HG02642 (cell line): ENCODE data around the gene TSPEAR.
"Not testable (repeated sequence)": the region's sequence is repeated elsewhere in the genome, so short reads cannot be mapped to it uniquely, and the experiment has no call there.

ENCODE experiments used
- ATAC-seq: cut with Tn5 transposase; IDR thresholded peaks from one replicate; pipeline ENCODE4 v1.9.1; 2021; ENCODE audit warnings: mild to moderate bottlenecking; ENCODE audit not compliant: unreplicated experiment, poor library complexity

TSPEAR gene

DNA sequence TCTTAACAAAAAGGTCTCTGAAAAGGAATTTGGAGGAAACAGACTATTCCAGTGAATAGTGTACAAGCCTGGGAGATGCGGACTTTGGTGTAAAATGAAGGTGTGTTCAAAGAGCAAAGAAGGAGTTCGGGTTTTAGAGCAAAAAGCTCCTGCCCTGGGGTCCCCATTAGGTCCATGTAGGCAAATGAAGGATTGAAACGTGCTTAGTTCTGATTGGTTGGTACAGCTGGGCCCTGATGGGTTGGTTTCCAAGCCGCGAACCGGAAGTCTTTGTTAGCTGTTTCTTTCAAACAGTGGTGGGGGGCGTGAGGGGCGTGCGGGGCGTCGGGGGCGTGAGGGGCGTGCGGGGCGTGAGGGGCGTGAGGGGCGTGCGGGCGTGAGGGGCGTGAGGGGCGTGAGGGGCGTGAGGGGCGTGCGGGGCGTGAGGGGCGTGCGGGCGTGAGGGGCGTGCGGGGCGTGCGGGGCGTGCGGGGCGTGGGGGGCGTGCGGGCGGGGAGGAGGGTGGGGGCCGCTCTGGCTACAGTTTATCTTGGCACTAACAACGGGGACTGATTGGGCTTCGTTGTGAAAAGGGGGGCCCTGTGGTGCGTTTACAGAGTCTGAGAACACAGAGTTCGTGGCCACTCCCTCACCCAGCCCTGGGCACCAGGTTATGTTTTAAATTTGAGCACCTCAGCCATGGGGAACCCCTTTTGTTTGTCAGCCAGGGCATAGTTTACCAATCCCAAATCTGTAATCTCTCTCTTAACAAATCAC, 226.7 kb downstream of the TSPEAR start:
- no peak for ATAC-seq

- no peak for ATAC-seq
These were observed 227.8 kb downstream of the TSPEAR start for GRCh38 chr21:44483288-44484237.

GRCh38 chr21:44482581-44483287, 228.6 kb downstream of the TSPEAR start:
- ATAC-seq: no peak

DNA sequence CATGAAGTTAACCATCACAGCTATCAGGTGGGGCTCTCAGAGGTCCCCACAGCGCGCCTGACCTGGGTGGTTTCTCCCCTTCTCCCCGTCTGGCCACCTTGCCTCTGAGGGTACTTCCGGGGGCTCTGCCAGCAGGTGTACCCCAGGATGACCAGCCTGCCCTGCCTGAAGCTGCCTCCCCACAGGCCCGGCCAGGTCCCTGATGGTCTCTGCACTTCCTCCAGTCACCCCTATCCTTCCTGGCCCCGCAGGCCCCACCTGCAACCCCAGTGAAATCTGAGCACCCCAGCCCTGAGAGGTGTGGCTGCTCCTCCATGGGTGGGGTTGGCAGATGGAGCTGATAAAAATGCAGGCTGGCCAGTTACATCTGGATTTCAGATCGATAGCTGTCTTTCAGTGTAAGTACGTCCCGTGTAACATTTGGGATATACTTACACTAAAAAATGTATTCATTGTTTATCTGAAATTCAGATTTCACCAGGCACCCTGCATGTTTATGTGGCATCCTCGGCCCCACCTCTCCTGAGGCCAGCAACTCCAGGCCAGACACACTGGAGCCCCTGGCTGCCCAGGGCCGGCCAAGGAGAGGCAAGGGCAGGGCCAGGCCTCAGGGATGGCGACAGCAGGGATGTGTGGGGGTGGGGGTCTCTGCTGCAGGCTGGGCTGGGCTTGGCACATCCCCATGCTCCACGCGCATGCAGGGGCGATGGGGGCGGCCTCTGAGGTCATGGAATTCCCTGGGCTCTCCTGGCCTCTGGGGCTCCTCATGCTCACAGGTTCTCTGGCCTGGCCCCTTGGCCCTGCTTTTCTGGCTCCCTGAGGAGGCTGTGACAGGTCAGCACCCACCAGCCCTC, 230.9 kb downstream of the TSPEAR start:
- no peak for ATAC-seq

- not testable (repeated sequence) for ATAC-seq
These were observed 231.7 kb downstream of the TSPEAR start for GRCh38 chr21:44479556-44480199.

- ATAC-seq: no peak
These were observed 232.6 kb downstream of the TSPEAR start for GRCh38 chr21:44478801-44479167.

- no peak for ATAC-seq
These were observed 233.1 kb downstream of the TSPEAR start for GRCh38 chr21:44478124-44478800.

DNA sequence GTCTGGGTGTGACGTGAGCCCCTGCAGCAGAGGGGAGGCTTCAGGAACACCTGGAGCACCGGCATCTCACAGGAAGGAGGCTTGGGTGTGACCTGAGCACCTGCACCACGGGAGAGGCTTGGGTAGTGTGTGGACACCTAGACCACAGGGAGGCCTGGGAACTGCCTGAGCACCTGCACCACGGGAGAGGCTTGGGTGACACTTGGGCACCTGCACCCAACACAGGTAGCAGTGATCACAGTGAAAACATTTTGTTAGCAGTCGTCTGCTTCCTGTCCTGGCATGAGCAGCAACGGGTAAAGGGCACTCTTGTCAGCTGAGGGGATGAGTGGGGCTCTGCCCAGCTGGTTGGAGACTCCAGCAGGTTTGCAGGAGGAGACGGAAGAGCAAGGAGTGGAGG, 233.7 kb downstream of the TSPEAR start:
- no peak for ATAC-seq

DNA sequence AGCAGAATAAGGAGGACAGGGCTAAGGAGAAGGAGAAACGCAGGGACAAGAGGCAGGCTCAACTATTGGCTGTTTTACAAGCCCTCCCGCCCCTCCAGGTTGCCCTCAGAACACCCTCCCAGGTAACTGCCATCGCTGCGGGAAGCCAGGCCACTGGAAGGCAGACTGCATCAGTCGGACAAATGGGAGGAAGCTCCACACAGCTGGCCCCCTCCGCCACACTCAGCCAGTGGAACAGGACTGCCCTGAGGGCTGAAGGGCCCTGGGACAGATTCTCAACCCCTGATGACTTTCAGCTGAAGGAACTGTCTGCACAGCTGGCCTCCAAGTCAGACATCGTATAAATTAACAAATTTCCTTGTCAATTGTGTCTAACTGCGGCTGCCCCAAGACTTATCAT, 234.2 kb downstream of the TSPEAR start:
- no peak for ATAC-seq

DNA sequence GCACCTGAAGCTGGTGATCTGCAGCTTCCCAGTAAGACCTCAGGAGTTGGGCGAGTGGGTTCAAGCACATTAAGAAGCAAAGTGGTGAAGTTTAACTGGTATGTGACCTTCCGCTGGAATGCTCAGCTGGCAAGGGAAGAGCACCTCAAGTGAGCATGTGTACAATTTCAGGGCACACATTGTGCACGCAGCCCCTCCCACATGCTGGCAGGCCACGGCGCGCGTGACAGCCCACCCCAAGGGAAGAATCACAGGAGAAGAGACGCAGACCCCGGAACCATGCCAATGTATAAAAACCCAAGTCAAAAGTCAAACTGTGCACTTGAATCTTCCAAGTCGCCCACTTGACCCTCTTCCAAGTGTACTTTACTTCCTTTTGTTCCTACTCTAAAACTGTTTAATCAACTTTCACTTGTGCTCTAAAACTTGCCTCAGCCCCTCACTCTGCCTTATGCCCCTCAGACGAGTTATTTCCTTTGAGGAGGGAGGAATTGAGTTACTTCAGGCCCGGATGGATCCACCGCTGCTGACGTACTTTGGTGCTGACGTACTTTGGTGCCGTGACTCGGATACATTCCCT, 236.0 kb downstream of the TSPEAR start:
- no peak for ATAC-seq

DNA sequence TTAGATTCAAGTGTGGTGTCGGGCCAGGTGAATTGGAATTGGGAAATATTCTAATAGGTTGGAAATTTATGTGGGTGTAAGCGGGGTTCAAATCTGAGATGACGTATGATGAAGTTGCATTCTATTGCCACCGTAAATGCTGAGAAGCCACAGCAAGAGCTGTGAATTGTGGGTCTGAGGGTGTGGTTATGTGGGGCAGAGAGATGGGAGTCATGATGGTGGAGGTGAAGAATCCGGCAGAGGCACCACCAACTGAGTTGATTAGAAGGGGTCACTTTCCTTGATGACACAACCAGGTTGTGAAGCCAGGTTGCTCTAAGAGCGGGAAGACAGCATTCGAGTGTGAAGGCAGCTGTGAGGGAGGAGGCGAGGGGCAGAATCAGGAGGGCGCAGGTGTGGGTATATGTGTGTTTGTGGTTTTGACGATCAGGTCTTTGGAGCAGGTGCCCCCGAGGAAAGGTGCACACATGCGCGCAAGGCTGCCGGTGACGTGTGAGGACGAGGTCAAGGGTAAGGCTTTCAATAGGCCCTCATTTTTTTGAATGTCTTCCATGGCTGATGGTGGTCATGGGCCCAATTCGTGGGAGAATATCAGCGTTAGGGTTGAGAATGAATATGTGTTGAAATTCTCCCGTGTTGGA, 237.3 kb downstream of the TSPEAR start:
- no peak for ATAC-seq

DNA sequence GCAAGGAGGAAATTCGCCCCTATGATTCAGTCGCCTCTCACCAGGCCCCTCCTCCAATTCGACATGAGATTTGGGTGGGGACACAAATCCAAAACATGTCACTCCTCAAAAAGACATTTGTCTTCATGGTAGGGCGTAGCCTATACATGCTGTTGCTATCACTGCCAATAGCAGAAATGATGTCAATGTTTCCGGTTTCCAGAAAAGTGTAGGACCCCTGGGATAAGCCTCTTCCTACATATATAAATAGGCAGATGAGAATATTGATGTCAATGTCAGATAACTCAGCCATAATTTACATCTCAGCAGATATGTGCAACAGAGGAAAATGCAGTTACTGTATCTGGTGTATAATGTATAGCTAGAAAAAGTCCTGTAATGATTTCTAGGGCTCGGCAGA, 239.4 kb downstream of the TSPEAR start:
- no peak for ATAC-seq

GRCh38 chr21:44471341-44471740, 240.0 kb downstream of the TSPEAR start:
- no peak for ATAC-seq

DNA sequence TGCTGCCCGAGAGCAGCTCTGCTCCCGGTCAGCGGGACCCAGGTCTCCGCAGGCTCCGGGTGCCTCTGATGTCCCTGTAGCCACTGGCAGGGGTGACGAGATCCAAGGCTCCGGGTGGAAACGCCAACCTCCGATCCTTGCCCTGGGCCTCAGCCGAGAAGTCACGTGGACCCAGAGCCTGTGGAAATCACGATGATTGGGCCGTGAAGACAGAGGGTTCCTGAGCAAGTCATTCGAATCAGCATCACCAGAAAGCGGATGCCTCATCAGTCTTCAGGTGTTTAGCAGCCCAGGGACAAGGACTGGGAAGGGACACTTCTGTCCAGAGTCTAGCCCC, 243.5 kb downstream of the TSPEAR start:
- ATAC-seq: no peak

- no peak for ATAC-seq
These were observed 244.1 kb downstream of the TSPEAR start for GRCh38 chr21:44466996-44467858.

- no peak for ATAC-seq
These were observed 244.9 kb downstream of the TSPEAR start for GRCh38 chr21:44466351-44466954.

GRCh38 chr21:44464351-44464750, 247.0 kb downstream of the TSPEAR start:
- ATAC-seq: no peak
